ENCODE results near the gene FAM136A.
"Not testable (repeated sequence)": the region's sequence is repeated elsewhere in the genome, so short reads cannot be mapped to it uniquely, and the experiment has no call there.

Gene FAM136A

GRCh38 chr2:70321370-70321769 lies 19.5 kb upstream of the FAM136A start:
- no peak overlapping the region for H3K4me3 ChIP-seq (replicated peaks; ENCODE audit: low read depth, low read length)
- TF ChIP-seq, protein P1, sequence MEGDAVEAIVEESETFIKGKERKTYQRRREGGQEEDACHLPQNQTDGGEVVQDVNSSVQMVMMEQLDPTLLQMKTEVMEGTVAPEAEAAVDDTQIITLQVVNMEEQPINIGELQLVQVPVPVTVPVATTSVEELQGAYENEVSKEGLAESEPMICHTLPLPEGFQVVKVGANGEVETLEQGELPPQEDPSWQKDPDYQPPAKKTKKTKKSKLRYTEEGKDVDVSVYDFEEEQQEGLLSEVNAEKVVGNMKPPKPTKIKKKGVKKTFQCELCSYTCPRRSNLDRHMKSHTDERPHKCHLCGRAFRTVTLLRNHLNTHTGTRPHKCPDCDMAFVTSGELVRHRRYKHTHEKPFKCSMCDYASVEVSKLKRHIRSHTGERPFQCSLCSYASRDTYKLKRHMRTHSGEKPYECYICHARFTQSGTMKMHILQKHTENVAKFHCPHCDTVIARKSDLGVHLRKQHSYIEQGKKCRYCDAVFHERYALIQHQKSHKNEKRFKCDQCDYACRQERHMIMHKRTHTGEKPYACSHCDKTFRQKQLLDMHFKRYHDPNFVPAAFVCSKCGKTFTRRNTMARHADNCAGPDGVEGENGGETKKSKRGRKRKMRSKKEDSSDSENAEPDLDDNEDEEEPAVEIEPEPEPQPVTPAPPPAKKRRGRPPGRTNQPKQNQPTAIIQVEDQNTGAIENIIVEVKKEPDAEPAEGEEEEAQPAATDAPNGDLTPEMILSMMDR (IDR thresholded peaks at IDR 0.05; ENCODE audit: low read length, missing control alignments): no peak
- no peak for DNase-seq (ENCODE audit: low read depth)

DNA sequence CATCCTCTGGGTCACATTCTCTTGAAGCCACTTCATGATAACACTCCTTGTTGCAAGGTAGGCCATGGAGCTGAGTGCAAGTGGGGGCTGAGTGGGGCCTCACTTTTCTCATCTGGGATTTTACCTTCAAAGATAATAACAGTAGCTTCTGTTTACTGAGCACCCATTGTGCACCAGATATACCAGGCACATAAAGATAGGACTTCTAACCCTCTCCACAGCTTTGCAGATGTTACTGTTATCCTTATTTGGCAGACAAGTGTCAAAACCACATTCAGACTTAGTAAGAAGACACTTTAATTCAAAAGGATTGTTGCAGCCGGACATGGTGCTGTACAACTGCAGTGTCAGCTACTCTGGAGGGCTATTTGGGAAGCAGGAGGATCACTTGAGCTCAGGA lies 12.8 kb upstream of the FAM136A start:
- DNase-seq (ENCODE audit: low read depth): no peak
- TF ChIP-seq, protein P1 (IDR thresholded peaks at IDR 0.05; ENCODE audit: low read length, missing control alignments): no peak
- no peak overlapping the region for H3K4me3 ChIP-seq (replicated peaks; ENCODE audit: low read depth, low read length)

DNA sequence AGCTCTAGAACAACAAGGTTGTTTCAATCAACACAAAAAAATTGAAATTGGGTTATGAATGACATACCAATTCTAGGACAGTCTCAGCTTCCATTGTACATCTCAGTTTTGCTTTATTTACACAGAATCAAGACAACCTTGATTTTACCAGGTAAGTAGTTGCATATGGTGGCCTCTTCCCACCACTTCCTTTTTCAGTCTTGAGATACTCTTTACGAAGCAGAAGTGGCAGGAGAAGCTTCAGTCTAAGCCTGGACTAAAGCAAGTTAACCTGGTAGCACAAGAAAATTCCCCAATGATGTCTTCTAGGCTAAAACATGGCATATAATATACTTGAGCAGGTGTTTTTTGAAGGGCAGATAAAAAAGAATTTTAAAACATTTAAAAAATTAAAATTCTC lies 10.7 kb upstream of the FAM136A start:
- TF ChIP-seq, protein P1 (IDR thresholded peaks at IDR 0.05; ENCODE audit: low read length, missing control alignments): no peak
- no peak overlapping the region for H3K4me3 ChIP-seq (replicated peaks; ENCODE audit: low read depth, low read length)
- no peak for DNase-seq (ENCODE audit: low read depth)

- no peak overlapping the region for H3K4me3 ChIP-seq (replicated peaks; ENCODE audit: low read depth, low read length)
- no peak for DNase-seq (ENCODE audit: low read depth)
- TF ChIP-seq, protein P1 (IDR thresholded peaks at IDR 0.05; ENCODE audit: low read length, missing control alignments): no peak
Observed at GRCh38 chr2:70310899-70311298, 9.0 kb upstream of the FAM136A start.

- TF ChIP-seq, protein P1 (IDR thresholded peaks at IDR 0.05; ENCODE audit: low read length, missing control alignments): no peak
Observed at GRCh38 chr2:70305531-70305930, 3.7 kb upstream of the FAM136A start.

DNA sequence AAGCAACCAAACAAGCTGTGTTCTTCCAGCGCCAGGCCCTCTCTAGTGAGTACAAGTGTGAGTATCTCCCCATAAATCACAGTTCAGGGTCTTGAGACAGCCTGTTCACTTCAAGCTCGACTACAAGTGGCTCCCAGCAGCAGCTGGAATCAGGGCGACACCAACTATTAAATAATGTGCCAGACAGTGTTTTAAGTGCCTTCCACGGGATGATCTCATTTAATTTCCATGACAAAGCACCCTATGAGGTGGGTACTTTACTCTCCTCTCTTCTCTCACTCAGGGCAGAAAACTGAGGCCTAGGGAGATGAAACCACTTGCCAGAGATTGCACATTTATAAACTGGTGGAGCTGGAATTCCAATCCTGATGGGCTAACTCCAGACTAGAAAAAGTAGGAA lies 2.6 kb upstream of the FAM136A start:
- no peak for DNase-seq (ENCODE audit: low read depth)
- H3K4me3 ChIP-seq (replicated peaks; ENCODE audit: low read depth, low read length): no peak overlapping the region
- TF ChIP-seq, protein P1 (IDR thresholded peaks at IDR 0.05; ENCODE audit: low read length, missing control alignments): no peak

More at GRCh38 chr2:70305531-70305930, 3.7 kb upstream of the FAM136A start:
- no peak overlapping the region for H3K4me3 ChIP-seq (replicated peaks; ENCODE audit: low read depth, low read length)
- DNase-seq (ENCODE audit: low read depth): no peak

DNA sequence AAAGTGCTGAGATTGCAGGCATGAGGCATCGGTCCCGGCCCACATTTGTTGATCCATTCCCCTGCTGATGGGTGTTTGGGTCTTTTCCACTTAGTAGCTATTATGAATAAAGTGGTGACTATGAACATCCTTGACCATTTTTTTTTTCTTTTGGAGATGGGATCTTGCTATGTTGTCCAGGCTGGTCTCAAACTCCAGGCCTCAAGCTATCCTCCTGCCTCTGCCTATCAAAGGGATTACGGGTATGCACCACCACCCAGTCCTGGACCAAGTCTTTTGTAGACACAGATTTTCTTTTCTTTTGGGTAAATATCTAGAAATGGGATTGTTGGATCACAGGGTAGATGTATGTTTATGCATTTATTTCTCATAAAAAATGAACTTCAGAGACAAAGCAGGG lies 1.3 kb upstream of the FAM136A start:
- TF ChIP-seq, protein P1 (IDR thresholded peaks at IDR 0.05; ENCODE audit: low read length, missing control alignments): no peak
- H3K4me3 ChIP-seq (replicated peaks; ENCODE audit: low read depth, low read length): no peak overlapping the region
- DNase-seq (ENCODE audit: low read depth): no peak

DNA sequence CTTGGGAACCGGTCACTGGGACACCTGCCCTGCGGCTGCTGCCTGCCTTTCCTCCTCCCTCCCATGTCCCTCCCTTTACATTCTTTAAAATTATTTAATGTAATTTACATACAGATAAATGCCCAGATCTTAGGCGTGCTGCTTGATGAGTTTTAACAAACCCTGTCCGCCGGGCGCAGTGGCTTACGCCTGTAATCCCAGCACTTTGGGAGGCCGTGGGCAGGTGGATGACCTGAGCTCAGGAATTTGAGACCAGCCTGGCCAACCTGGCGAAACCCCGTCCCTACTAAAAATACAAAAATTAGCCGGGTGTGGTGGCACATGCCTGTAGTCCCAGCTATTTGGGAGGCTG lies 304 bp upstream of the FAM136A start:
- not testable (repeated sequence) for H3K4me3 ChIP-seq (replicated peaks; ENCODE audit: low read depth, low read length); DNase-seq (ENCODE audit: low read depth)

All from fibroblast of pulmonary artery (primary cell).